GM19467 (cell line): Measurements from ENCODE around the gene PERM1.

ENCODE experiments used
- ATAC-seq: cut with Tn5 transposase; IDR thresholded peaks from one replicate; pipeline ENCODE4 v1.9.1; 2021; ENCODE audit warnings: mild to moderate bottlenecking, moderate library complexity; ENCODE audit not compliant: unreplicated experiment

PERM1 gene

DNA sequence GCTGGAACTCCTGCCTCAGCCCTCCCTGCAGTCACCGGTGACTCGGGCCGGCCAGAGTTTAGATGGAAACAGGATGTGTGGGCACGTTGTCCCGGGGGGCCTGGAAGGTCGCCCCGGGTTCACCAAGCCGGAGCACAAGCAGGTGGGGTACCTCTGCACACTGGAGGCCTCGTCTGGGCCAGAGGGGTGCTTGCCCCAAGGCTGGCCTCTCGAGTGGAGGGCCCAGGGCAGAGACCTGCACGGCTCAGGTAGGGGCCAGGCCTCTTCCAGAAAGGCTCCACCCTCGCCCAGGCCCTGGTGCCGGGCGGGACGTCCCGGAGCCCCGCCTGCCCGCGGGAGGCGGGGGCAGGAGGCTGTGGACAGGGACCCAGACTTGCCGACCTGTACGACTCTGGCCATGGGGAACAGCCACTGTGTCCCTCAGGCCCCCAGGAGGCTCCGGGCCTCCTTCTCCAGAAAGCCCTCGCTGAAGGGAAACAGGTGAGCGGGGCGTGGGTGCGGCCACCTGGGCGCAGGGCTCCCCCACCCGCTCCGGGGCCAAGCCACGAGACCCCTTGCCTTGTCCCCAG, 15.7 kb downstream of the PERM1 start, which contains the start of gene PLEKHN1:
Gene PLEKHN1 (plus strand): TSS at position 348 of the 569 bp plus-strand sequence. CDS start 50 bp downstream, at position 398.
- peak; percentile 33 for ATAC-seq

DNA sequence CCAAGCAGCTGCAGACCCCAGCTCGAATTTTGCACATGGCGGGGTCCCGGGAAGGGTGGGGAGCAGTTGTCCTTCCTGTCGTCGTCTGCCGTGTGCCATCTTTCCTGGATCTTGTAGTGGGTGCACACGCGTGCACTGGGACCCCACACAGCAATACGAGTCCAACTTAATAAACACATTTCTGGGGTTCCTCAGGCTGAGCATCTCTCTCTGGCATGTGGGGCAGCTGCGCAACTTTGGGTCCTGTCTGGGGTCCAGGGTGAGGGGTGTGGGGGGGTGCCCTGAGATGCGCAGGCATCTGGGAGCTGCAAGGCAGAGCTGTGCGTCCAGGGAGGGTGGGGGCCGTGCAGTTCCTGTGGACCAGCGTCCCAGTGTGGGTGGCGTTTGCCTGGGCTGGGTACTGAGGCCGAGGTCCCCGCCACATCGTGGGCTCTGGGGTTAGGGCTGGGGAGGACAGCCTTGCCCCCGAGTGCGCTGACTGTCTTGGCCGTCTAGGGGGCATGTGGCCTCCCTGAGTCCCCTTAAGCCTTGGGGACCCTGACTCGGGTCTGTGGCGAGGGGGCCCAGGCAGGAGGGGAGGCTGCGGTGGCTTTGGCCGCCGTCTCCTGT, 16.3 kb downstream of the PERM1 start:
- no peak for ATAC-seq

DNA sequence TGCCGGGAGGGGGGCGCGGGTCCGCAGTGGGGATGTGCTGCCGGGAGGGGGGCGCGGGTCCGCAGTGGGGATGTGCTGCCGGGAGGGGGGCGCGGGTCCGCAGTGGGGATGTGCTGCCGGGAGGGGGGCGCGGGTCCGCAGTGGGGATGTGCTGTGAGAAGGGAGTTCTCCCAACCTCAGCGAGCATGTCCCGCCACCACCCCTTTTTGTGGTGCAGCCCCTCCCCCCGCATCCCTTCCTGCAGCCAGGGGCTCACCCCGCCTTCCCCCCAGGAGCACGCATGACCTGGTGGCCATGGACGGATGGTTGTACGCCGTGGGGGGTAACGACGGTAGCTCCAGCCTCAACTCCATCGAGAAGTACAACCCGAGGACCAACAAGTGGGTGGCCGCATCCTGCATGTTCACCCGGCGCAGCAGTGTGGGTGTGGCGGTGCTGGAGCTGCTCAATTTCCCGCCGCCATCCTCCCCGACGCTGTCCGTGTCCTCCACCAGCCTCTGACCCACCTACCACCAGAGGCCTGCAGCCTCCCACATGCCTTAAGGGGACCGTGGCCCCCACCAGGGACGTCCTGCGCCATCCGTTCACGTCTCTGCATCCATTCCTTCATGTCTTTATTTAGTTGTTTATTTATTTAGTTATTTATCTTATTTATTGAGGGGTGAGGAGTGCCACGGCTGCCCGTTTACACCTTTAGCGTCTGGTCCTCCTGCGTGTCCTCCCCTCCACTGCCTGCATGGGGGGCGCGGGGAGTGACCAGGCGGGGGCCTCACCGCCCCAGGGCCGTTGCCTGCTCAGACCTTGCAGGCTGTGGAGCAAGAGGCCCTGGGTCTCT, 17.0 kb downstream of the PERM1 start:
- no peak for ATAC-seq

DNA sequence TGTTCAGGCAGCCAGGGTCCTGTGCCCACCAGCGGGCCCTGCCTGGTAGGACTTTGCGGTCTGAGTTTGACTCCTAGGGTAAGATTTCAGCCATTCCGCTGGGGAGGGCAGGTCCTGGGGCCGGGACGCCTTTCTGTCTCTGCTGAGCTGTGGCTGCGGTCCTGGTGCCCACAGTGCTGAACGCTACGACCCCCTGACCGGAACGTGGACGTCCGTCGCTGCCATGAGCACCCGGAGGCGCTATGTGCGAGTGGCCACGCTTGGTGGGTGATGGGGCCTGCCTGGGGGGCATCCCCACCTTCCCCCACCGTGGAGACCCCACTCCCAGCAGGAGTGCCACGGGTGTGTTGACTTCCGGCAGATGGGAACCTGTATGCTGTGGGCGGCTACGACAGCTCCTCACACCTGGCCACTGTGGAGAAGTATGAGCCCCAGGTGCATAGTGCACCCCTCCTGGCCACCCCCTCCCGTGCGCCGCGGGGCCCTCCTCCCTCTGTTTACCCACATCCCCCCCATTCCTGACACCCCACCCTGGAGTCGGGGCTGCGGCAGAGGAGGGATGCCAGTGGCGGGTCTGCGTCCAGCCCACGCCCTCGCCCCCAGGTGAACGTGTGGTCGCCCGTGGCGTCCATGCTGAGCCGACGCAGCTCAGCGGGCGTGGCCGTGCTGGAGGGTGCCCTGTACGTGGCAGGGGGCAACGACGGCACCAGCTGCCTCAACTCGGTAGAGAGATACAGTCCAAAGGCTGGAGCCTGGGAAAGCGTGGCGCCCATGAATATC, 18.0 kb downstream of the PERM1 start:
- no peak for ATAC-seq

DNA sequence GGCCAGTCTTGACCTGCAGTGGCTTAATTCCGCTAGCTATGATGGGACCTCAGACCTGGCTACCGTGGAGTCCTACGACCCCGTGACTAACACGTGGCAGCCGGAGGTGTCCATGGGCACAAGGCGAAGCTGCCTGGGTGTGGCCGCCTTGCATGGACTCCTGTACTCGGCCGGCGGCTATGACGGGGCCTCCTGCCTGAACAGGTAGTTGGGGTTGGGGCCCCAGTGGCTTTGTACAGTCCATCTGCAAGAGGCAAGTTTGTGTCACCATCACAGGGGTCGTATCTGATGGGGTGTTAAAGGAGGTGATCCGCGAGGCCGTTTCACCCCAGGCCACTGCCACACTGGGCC, 18.6 kb downstream of the PERM1 start:
- no peak for ATAC-seq

DNA sequence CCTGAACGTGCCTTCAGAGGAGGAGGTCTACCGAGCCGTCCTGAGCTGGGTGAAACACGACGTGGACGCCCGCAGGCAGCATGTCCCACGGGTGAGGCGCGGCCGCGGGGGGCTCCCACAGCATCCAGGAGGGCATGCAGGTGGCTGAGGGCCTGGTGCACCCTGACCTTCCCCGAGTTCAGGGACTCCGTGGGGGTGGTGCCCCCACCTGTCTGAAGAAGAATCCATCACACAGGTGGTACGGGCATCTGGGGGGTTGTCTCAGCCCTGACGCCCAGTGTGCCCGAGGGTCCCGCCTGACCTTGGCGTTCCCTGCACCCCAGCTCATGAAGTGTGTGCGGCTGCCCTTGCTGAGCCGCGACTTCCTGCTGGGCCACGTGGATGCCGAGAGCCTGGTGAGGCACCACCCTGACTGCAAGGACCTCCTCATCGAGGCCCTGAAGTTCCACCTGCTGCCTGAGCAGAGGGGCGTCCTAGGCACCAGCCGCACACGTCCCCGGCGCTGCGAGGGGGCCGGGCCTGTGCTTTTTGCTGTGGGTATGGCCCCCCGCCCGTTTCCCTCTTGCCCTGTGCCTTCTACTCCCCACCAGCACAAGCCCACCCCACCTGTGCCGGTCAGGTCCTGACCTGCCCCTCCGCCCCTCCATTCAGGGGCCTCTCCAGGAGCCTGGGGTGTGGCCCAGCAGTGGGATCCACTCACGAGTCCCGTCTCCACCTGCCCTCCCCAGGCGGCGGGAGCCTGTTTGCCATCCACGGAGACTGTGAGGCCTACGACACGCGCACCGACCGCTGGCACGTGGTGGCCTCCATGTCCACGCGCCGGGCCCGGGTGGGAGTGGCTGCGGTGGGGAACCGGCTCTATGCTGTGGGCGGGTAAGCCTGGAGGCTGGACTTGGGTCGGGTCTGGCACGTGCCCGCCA, 19.3 kb downstream of the PERM1 start:
- ATAC-seq = no peak

DNA sequence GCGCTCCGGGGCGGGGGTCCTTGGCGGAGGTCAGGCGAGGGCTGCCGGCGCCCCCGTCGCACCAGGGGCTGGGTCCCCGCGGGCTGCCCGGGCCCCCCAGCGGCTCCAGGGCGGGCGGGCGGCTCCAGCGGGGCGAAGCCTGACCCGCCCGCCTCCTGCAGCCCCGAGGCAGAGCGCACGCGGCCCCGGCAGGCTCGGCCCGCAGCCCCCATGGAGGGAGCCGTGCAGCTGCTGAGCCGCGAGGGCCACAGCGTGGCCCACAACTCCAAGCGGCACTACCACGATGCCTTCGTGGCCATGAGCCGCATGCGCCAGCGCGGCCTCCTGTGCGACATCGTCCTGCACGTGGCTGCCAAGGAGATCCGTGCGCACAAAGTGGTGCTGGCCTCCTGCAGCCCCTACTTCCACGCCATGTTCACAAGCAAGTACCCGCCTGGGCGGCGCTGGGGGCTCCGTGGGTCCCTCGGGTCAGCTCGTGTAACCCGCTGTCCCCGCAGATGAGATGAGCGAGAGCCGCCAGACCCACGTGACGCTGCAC, 20.7 kb downstream of the PERM1 start:
- ATAC-seq = no peak

DNA sequence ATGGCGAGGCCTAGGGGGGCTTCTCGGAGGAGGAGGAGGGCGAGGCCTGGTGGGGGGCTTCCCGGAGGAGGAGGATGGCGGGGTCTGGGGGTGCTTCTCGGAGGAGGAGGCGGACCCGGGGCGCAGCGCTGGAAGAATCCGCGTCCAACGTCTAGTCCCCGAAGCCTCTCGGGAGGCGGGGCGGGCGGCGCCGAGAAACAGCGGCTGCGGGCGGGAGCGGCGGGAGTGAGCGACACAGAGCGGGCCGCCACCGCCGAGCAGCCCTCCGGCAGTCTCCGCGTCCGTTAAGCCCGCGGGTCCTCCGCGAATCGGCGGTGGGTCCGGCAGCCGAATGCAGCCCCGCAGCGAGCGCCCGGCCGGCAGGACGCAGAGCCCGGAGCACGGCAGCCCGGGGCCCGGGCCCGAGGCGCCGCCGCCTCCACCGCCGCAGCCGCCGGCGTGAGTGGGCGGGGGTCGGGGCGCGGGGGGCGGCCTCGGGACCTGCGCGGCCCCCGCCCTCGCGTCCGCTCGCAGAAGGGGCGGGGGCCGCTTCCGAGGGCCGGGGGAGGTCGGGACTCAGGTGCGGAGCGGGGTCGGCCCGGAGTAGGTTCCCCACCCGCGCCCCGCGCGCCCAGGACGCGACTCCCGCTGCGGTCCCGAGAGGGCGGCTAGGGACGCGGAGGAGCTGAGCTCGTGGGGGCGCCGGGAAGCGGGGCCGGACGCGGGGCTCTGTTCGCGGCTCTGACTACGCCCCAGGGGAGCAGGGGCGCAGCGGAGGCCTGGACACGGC, 21.3 kb downstream of the PERM1 start, which contains the start of gene KLHL17:
Gene KLHL17 (plus strand): TSS at position 222 of the 769 bp plus-strand sequence. CDS start 110 bp downstream, at position 332.
- no peak for ATAC-seq

DNA sequence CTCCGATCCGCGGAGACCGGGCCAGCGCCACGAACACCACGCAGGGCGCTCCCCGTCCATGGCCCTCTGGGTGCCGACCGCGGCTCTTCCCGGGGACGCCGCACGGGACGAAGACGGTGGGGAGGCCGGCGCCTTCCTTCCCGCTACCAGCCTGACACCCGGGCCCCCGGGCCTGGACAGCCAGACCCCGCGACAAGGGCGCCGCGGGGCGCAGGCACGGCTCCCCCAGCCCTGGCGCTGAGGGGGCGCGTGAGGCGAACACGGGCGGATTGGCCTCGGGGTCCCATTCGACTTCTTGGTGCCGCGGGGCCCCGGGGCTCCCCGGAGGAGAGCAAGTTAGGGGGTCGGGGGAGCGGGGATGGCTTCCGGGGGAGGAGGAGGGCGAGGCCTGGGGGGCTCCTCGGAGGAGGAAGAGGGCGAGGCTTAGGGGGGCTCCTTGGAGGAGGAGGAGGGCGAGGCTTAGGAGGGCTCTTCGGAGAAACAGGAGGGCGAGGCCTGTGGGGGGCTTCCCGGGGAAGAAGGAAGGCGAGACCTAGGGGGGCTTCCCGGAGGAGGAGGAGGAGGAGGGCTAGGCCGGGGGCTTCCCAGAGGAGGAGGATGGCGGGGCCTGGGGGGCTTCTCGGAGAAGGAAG, 22.0 kb downstream of the PERM1 start:
- ATAC-seq = no peak

DNA sequence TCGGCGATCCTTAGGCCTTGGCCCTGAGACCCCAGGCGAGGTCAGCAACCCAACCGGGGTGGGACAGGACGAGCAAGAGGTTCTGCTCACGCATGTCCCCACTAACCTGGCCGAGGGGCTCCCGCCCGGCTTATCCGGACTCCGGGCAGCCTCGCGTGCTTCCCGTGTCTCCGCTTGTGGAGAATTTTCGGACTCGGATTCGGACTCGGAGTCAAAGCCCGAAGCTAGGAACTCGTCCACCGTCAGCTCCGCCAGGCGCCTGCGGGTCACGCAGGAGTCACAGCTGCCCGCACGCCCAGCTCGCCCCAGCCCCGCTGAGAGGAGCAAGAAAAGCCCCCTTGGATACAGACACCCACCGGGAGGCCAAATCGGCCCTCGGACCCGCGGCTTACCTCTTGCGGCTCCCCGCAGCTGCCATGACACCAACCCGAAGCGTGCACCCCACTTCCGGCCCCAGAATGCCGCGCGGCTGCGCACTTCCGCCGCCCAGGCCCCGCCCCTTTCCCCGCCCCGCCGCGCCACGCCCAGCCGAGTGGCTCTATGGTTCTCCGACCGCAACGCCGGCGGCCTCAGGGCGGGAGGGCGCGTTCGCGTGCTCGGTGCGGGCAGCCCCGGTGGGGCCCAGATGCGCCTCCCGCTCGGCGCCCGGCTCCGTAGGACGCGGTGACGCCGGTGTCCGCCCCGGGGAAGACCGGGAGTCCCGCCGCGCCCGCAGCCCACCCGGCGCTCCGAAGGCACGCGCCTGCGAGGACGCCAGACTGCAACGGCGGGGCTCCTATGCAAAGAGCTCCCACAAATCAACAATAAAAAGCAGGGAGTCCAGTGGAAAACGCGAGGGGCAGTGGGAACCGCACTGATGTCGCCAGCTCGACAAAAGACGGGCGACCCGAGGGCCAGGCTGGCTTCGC, 22.8 kb downstream of the PERM1 start, which contains the start of gene NOC2L:
Gene NOC2L (minus strand): TSS at position 434 of the 908 bp plus-strand sequence. CDS start 16 bp downstream, at position 418.
- peak; percentile 71 for ATAC-seq

DNA sequence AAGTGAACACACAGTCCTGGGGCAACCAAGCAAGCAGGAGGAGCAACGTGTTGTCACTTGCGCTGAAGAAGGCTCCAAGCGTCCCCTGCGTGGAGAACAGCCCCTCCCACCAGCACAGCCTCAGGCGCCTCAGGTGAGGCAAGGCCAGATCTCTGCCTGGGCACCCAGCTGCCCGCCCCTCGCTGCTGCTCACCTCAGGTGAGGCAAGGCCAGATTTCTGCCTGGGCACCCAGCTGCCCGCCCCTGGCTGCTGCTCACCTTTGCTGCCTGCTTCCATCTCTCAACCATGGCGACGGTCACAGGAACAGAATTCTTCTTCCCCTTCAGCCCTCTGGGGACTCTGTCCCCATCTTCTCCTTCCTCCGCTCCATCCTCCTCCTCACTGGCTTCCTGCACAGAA, 25.3 kb downstream of the PERM1 start:
- ATAC-seq = no peak

DNA sequence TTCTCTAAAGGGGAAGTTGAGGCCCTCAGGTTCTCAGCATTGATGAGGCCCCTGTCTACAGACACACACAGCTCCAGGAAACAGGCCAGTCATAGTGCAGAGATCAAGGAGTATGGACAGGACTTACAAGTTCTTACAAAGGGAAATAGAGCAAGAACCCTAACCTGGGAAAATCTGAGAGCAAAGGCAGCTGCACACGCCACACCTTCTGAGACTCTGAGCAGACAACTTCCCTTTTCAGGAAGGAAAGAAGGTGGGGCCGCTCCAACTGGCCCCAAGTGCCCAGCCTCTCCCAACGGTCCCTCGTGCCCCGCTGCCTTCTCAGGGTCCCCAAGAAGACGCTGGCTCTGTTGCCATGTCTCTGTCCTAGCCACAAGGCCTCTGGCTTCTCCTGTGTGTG, 26.4 kb downstream of the PERM1 start:
- ATAC-seq = no peak

DNA sequence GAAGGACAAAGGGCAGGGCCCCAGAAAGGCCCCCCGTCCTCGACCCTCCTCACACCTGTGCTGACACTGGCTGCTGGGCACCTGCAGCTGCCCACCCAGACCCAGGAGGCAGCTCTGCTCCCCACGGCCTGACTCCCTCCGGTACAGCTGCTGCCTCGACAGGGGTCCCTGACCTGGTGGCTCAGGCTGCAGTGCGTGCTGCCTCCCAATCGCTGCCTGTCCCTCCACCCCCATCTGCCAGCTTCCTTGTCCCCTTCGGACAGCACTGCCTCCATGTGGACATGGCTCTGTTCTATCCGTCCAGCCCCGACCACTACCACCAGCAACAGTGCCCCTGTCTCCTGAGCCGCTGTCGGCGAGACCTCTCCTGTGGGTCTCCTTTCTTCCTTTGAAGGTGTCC, 27.0 kb downstream of the PERM1 start:
- ATAC-seq = no peak

DNA sequence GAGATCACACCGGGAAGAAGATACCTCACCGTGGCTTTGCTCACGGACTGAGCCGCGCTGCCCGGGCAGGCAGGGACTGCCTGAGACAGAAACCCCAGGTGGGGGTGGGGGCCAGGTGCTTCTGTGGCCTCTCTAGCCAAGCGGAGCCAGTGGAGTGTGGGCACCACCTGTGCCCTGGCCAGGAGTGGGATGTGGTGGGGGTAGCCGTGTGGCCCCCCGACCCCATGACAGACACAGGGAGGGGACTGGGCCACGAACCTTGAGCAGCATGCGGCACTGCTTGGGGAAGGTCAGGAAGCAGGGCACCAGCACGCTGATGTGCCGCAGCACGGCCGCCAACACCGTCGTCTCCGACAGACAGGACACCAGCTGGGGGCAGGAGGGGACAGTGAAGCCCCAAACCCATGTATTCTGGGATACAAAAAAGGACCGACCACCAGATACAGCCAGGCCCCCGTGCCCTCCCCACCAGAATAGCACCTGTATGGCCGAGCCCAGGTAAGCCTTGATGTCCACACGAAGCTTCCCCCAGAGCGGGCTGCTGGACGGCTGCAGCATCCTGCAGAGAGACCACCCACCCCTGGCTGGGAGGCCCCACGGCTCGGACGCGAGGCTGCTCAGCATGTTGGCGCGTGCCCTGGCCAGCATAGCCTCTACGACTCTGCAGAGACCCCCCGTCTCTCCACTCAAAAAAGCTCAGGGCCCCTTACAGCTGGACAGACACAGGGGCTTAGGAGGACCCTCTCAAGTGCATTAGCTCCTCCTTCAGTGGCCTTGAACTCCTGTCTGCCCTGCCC, 28.2 kb downstream of the PERM1 start:
- no peak for ATAC-seq

DNA sequence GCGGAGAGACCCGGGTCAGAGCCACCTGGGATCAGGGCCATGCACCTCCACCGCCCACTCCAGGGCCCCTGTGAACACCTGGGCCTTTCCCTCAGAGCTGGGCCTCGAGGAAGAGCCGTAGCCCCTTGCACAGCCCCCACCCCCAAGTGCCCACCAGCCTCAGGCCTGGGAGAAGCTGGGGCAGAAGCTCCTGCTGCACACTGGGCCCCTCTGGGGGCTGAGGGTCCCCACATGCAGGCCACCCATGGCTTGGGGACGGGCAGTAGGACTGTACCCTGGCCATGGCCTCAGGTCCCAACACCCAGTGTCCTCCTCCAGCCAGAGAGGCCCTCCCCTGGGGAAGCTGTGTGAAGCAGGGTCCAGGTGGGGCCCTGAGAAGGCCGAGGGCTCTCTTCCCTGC, 29.3 kb downstream of the PERM1 start:
- ATAC-seq = no peak

DNA sequence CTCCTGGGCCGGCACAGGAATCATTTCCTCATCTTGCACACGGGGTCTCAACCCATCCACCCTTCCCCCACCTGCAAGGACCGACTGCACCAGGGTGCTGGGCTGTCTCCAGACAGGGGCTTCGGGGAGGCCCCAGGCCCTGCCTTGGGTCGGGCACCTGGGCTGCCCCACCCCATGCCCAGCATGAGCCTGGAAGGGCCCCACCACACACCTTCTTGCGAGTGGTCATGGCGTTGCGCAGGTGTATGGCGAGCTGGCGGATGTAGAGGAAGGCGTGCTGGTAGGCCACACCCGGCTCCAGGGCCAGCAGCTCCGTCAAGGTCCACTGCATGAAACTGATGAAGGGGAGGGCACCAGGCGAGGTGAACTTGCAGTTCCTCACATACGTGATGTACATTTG, 29.7 kb downstream of the PERM1 start:
- ATAC-seq = no peak

DNA sequence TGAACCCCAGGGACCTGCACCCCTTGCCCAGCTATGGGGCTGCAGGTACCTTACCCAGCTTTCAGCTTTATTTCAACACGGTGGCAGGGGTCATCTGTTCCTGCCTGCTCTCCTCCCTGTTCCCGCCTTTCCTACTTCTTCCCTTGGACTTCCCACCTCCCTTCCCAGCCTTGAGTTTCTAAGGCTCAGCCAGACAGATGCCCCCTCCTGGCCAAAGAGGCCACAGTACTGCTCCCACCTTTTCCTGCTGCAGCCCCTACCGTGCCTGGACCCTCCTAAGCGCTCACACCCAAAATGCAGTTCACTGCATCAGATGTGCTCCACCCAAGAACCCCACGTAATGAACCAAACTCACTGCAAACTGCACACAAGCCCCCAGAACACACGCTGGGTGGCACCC, 30.5 kb downstream of the PERM1 start:
- ATAC-seq = no peak
